Measurements from ENCODE around the gene SLC35F4. TPM values are rescaled to one million over a fixed set of nuclear protein-coding genes. Genes with fewer than 3 reads are reported as not detected.

The SLC35F4 gene
- total and polyA plus RNA-seq, 2 donors (not counting 3 experiments of a cell fraction or from before 2014, with no cell fraction given) = not detected

GRCh38 chr14:57760896-57761295, 105.0 kb downstream of the SLC35F4 start:
- Histone ChIP-seq H3K4me3 (replicated peaks in 1 of 3; ENCODE audit: insufficient read depth in 1 of 3, low read depth in 1 of 3, low read length in 3 of 3) (no peak overlapping the region), H3K27ac (ENCODE audit: insufficient read depth, low read depth, low read length) (no peak overlapping the region), H3K9me1 (replicated peaks; ENCODE audit: control insufficient read depth, extremely low read depth, insufficient read depth, low read length) (no peaks in the 10 kb centered on the region), H3K9ac (replicated peaks; ENCODE audit: extremely low read depth, insufficient read depth, low read length) (no peak overlapping the region), H3K79me2 (ENCODE audit: control insufficient read depth, insufficient read depth, low read length) (no peaks in the 10 kb centered on the region), H3K27me3 (ENCODE audit: control insufficient read depth in 2 of 2, insufficient read depth in 2 of 2, low read length in 2 of 2) (no peaks in the 10 kb centered on the region), H3K4me1 (ENCODE audit: control insufficient read depth, extremely low read depth, insufficient read depth, low read length) (no peaks in the 10 kb centered on the region), H4K20me1 (replicated peaks; ENCODE audit: control insufficient read depth, extremely low read depth, insufficient read depth, low read length) (no peaks in the 10 kb centered on the region), H3K4me2 (ENCODE audit: insufficient read depth, low read length) (no peak overlapping the region), H3K36me3 (ENCODE audit: control insufficient read depth in 2 of 2, extremely low read depth in 1 of 2, insufficient read depth in 2 of 2, low read length in 2 of 2) (no peaks in the 10 kb centered on the region), H3K9me3 (replicated peaks; ENCODE audit: control insufficient read depth, insufficient read depth, low read length) (no peaks in the 10 kb centered on the region), H2AFZ (ENCODE audit: low read depth, low read length) (no peak overlapping the region)
- FAIRE-seq (no peak), DNase-seq (ENCODE audit: low read depth, low spot score) (no peak)
- no TSS peak for BruUV-seq (replicated peaks)
- dilution Hi-C loops (cut with MboI; ENCODE audit: extremely low pct_ligation_motif_present, low sequenced_read_pairs) = no loop called here
- intact Hi-C loops (cut with micrococcal nuclease) = no loop called here
- ChIA-PET POLR2A (no interaction called here), CTCF (no interaction called here)
- TF ChIP-seq POLR2A (IDR thresholded peaks at IDR 0.05; ENCODE audit: low read depth, low read length) (no peak), JUN (IDR thresholded peaks at IDR 0.05; ENCODE audit: borderline replicate concordance, insufficient read depth, insufficient read length, low read depth) (no peak), CTCF (IDR thresholded peaks at IDR 0.05; ENCODE audit: extremely low read depth in 1 of 2, insufficient read depth in 1 of 2, low read depth in 1 of 2, low read length in 2 of 2) (no peak), GATA2 (IDR thresholded peaks at IDR 0.05; ENCODE audit: insufficient read depth, insufficient read length, low read depth, low read length) (no peak), MAX (IDR thresholded peaks at IDR 0.05; ENCODE audit: insufficient read depth, insufficient read length) (no peak), MYC (IDR thresholded peaks at IDR 0.05; ENCODE audit: low read depth, low read length) (no peak), POLR2AphosphoS5 (IDR thresholded peaks at IDR 0.05; ENCODE audit: insufficient read depth, low read depth, low read length) (no peak), EZH2 (IDR thresholded peaks at IDR 0.05; ENCODE audit: borderline replicate concordance, low read depth, low read length, severe bottlenecking) (no peak), FOS (IDR thresholded peaks at IDR 0.05; ENCODE audit: borderline replicate concordance, insufficient read depth, low read length) (no peak)

Measured in endothelial cell of umbilical vein (primary cell).